ENCODE measurements around the gene LCE1F.

Gene LCE1F

GRCh38 chr1:152759453-152760173 lies 15.3 kb upstream of the LCE1F start:
- H3K9me3 Mint-ChIP-seq: no peaks in the 10 kb centered on the region
- H3K4me3 Mint-ChIP-seq: no peak overlapping the region
- DNase-seq (no peak), ATAC-seq (no peak)
- peaks cover 37% of the 10 kb centered on the region for H3K27me3 Mint-ChIP-seq
- H3K27ac Mint-ChIP-seq: no peak overlapping the region
- no peaks in the 10 kb centered on the region for H3K4me1 Mint-ChIP-seq

DNA sequence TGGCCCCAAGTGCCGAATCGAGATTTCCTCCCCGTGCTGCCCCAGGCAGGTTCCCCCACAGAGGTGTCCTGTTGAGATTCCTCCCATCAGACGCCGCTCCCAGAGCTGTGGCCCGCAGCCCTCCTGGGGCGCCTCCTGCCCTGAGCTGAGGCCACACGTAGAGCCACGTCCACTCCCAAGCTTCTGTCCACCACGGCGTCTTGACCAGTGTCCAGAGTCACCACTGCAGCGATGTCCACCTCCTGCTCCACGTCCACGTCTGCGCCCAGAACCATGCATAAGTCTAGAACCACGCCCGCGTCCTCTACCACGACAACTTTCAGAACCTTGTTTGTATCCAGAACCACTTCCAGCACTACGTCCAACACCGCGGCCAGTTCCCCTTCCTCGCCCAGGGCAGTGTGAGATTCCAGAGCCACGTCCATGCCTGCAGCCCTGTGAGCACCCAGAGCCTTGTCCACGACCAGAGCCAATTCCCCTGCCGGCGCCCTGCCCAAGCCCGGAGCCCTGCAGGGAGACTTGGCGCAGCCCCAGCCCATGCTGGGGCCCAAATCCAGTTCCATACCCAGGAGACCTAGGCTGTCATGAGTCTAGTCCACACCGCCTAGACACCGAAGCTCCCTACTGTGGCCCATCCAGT lies 14.3 kb upstream of the LCE1F start:
- Mint-ChIP-seq H3K27me3 (peaks cover 35% of the 10 kb centered on the region), H3K9me3 (no peaks in the 10 kb centered on the region), H3K4me3 (no peak overlapping the region), H3K27ac (peak overlapping the region in 1 of 2 donors; percentile 11), H3K4me1 (no peaks in the 10 kb centered on the region)
- DNase-seq (no peak), ATAC-seq (no peak)

GRCh38 chr1:152761609-152762213 lies 13.2 kb upstream of the LCE1F start:
- Mint-ChIP-seq H3K4me1 (no peaks in the 10 kb centered on the region), H3K27me3 (peaks cover 36% of the 10 kb centered on the region), H3K4me3 (no peak overlapping the region), H3K9me3 (no peaks in the 10 kb centered on the region), H3K27ac (peak overlapping the region in 1 of 2 donors; percentile 35)
- DNase-seq: no peak
- ATAC-seq: no peak

DNA sequence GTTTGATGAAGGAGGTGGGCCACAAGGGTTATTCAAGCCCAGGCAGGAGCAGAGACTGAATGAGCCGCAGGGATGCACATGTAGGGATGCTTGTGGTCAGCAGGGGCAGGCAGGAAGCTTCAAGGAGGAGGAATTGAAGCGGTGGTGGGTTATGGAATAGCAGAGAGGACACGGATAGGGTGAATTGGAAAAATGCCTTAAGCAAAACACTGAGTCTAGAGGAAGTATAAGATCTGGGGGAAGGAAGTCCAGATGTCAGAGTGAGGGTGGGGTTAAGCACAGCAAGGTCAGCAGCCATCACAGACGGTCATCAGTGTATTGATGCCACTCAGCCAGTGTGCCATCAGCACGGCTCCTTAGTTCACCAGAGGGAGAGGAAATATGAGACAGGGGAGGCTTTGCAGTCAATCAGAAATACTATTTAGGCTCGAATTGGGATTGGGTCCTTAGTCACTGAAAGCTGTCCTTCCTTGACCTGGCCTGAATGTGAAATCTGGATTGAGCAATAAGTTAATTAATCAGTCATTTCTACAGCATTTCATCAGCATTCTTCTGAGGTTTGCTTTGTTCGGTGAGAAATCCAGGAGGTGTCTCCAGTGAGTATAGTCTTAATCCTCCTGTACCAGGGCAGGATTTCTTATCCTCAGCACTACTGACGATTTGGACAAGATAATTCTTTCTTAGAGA lies 6.0 kb upstream of the LCE1F start:
- H3K4me1 Mint-ChIP-seq: no peaks in the 10 kb centered on the region
- no peak for ATAC-seq
- peaks cover 6 to 8% of the 10 kb centered on the region in 2 donors for H3K9me3 Mint-ChIP-seq
- no peak for DNase-seq
- H3K27me3 Mint-ChIP-seq: peaks cover 17% of the 10 kb centered on the region
- no peak overlapping the region for H3K4me3 Mint-ChIP-seq
- H3K27ac Mint-ChIP-seq: no peak overlapping the region

DNA sequence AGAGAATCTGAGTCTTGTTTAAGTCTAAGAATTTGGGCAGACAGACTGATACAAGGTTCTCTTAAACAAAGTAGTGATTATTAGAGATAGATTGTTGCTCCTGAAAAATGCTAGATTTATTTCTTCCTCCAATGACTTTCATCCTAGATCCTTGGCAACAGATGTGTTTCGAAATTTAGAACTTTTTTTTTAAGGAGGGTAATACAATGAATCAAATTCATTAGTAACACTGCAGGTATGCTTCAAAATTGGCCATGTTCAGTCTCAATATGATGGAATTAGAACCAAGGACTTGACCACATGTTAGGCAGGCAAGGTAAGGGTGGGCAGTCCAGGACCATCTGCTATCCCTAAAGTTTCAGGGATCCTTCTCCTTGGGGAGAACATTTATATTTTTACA lies 4.5 kb upstream of the LCE1F start:
- ATAC-seq (no peak), DNase-seq (no peak)
- Mint-ChIP-seq H3K4me1 (no peaks in the 10 kb centered on the region), H3K4me3 (no peak overlapping the region), H3K27ac (no peak overlapping the region), H3K9me3 (peaks cover 8 to 12% of the 10 kb centered on the region in 2 donors), H3K27me3 (peaks cover 24% of the 10 kb centered on the region)

GRCh38 chr1:152776361-152776760 lies 1.4 kb downstream of the LCE1F start:
- Mint-ChIP-seq H3K4me1 (no peaks in the 10 kb centered on the region), H3K9me3 (peaks cover 6 to 12% of the 10 kb centered on the region in 2 donors), H3K27ac (no peak overlapping the region), H3K27me3 (peaks cover 45% of the 10 kb centered on the region), H3K4me3 (no peak overlapping the region)
- DNase-seq: no peak
- no peak for ATAC-seq

- H3K27me3 Mint-ChIP-seq: peaks cover 51% of the 10 kb centered on the region
- H3K4me3 Mint-ChIP-seq: no peak overlapping the region
- ATAC-seq (no peak), DNase-seq (no peak)
- peaks cover 0 to 7% of the 10 kb centered on the region in 2 donors for H3K9me3 Mint-ChIP-seq
- H3K4me1 Mint-ChIP-seq: no peaks in the 10 kb centered on the region
- no peak overlapping the region for H3K27ac Mint-ChIP-seq
Observed at GRCh38 chr1:152777510-152778137, 2.7 kb downstream of the LCE1F start.

GRCh38 chr1:152783095-152783494 lies 8.2 kb downstream of the LCE1F start:
- Mint-ChIP-seq H3K27me3 (peaks cover 69% of the 10 kb centered on the region), H3K4me1 (no peaks in the 10 kb centered on the region), H3K9me3 (no peaks in the 10 kb centered on the region), H3K4me3 (no peak overlapping the region), H3K27ac (no peak overlapping the region)
- no peak for DNase-seq
- ATAC-seq: peak; percentile 31

DNA sequence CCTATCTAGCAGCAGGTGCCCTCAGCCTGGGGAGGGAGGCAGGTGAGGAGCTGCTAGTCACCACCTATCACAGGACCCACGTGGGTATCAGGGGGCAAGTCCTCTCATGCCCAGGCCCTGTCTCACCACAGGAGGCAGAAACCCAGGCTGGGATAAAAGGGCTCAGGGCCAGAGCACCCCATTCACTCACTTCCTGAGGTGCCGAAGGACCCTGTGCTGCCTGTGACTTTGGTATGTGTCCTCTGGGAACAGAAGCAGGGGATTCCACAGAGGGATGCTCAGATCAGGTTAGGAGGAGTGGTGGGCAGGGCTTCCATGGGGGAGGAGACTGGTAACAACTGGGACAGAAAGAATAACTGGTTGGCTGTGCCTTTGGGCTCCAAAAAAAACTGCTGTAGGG lies 11.1 kb downstream of the LCE1F start, which contains the start of gene LCE1E:
LCE1E (plus strand) TSS at position 181 of the 400 bp plus-strand sequence. CDS start 1,043 bp downstream, outside the sequence.
- peaks cover 55% of the 10 kb centered on the region for H3K27me3 Mint-ChIP-seq
- no peak for ATAC-seq

GRCh38 chr1:152795686-152796085 lies 20.7 kb downstream of the LCE1F start:
- no peaks in the 10 kb centered on the region for H3K9me3 Mint-ChIP-seq
- no peak overlapping the region for H3K4me3 Mint-ChIP-seq
- H3K4me1 Mint-ChIP-seq: no peaks in the 10 kb centered on the region
- ATAC-seq (no peak), DNase-seq (no peak)
- no peak overlapping the region for H3K27ac Mint-ChIP-seq
- peaks cover 27% of the 10 kb centered on the region for H3K27me3 Mint-ChIP-seq

More for the DNA sequence above, 11.1 kb downstream of the LCE1F start, which contains the start of gene LCE1E:
- no peaks in the 10 kb centered on the region for H3K9me3 Mint-ChIP-seq
- H3K4me1 Mint-ChIP-seq: no peaks in the 10 kb centered on the region
- DNase-seq: no peak
- H3K4me3 Mint-ChIP-seq: no peak within 1 kb of the TSS
- no peak within 1 kb of the TSS for H3K27ac Mint-ChIP-seq

DNA sequence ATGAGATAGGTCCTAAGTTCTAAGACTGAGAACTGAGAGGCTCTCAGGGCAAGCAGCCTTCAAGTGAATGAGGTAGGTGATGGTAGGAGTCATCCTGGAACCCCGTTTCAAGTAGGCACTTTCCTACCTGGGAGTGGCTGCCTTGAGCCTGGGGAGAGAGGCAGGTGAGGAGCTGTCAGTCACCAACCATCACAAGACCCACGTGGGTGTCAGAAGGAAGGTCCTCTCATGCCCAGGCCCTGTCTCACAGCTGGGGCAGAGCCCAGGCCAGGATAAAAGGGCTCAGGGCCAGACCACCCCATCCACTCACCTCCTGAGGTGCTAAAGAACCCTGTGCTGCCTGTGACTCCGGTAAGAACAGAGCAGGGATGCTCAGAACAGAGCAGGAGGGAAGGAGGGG lies 21.5 kb downstream of the LCE1F start, which contains the start of gene LCE1D:
LCE1D (plus strand) TSS at position 301 of the 400 bp plus-strand sequence. CDS start 1,074 bp downstream, outside the sequence.
- no peak within 1 kb of the TSS for H3K4me3 Mint-ChIP-seq
- ATAC-seq (no peak), DNase-seq (no peak)
- H3K27ac Mint-ChIP-seq: no peak within 1 kb of the TSS
- H3K27me3 Mint-ChIP-seq: peaks cover 32% of the 10 kb centered on the region
- H3K9me3 Mint-ChIP-seq: no peaks in the 10 kb centered on the region
- H3K4me1 Mint-ChIP-seq: no peaks in the 10 kb centered on the region

DNA sequence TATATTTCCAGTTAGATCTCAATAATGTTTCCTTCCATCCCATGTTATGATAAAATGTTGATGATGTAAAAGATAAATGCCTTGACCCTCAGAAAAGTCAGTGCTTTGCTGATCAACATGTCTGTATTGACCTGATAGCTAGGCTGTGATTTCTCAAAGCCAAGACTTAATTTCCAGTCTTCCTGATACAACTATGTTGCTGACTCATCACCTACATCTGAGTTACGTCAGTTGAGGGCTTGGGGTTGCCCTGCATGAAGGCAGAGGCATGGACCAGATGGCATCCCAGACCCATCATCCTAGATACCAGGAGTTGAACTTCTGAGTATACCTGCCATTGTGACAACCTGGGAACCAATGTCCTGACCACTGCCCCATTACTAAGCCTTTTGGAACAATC lies 26.4 kb downstream of the LCE1F start:
- ATAC-seq (no peak), DNase-seq (no peak)
- no peak overlapping the region for H3K27ac Mint-ChIP-seq
- peaks cover 39% of the 10 kb centered on the region for H3K27me3 Mint-ChIP-seq
- no peak overlapping the region for H3K4me3 Mint-ChIP-seq
- H3K4me1 Mint-ChIP-seq: no peaks in the 10 kb centered on the region
- no peaks in the 10 kb centered on the region for H3K9me3 Mint-ChIP-seq

- Mint-ChIP-seq H3K9me3 (no peaks in the 10 kb centered on the region), H3K27me3 (peaks cover 11% of the 10 kb centered on the region), H3K4me3 (no peak within 1 kb of the TSS), H3K27ac (peak within 1 kb of the TSS in 1 of 2 donors; percentile 49), H3K4me1 (no peaks in the 10 kb centered on the region)
- no peak for DNase-seq
- ATAC-seq: no peak
Observed at GRCh38 chr1:152806576-152806975, 31.6 kb downstream of the LCE1F start, which contains the start of gene LCE1C. Gene LCE1C (minus strand): TSS chr1:152806651. CDS start chr1:152805478, 1,173 bp downstream.

- Mint-ChIP-seq H3K4me3 (no peak overlapping the region), H3K27me3 (no peaks in the 10 kb centered on the region), H3K27ac (peak overlapping the region in 1 of 2 donors; percentile 20), H3K4me1 (no peaks in the 10 kb centered on the region), H3K9me3 (no peaks in the 10 kb centered on the region)
- ATAC-seq (no peak), DNase-seq (no peak)
Observed at GRCh38 chr1:152811050-152811449, 36.1 kb downstream of the LCE1F start.

- no peak for ATAC-seq
- no peaks in the 10 kb centered on the region for H3K4me1 Mint-ChIP-seq
- H3K27ac Mint-ChIP-seq: peak within 1 kb of the TSS; percentile 20 to 40
- H3K27me3 Mint-ChIP-seq: no peaks in the 10 kb centered on the region
- no peak within 1 kb of the TSS for H3K4me3 Mint-ChIP-seq
- no peak for DNase-seq
- no peaks in the 10 kb centered on the region for H3K9me3 Mint-ChIP-seq
Observed at GRCh38 chr1:152811671-152812070, 36.7 kb downstream of the LCE1F start, which contains the start of gene LCE1B. Gene LCE1B (plus strand): TSS chr1:152811971. CDS start chr1:152812447, 476 bp downstream.

Data from stimulated activated naive CD8-positive, alpha-beta T cell treated with anti-CD3 and anti-CD28 coated beads, Interleukin-15, amount 100 ng/mL, for 72 hours (primary cell).